Islet of Langerhans (tissue), 1 donor: ENCODE data around the gene ZNF221.

Experiments
- FAIRE-seq: peaks from one replicate; lab custom pipeline; 2011; peaks lifted over from hg19 to GRCh38; lab: Jason Lieb, UNC

The ZNF221 gene

DNA sequence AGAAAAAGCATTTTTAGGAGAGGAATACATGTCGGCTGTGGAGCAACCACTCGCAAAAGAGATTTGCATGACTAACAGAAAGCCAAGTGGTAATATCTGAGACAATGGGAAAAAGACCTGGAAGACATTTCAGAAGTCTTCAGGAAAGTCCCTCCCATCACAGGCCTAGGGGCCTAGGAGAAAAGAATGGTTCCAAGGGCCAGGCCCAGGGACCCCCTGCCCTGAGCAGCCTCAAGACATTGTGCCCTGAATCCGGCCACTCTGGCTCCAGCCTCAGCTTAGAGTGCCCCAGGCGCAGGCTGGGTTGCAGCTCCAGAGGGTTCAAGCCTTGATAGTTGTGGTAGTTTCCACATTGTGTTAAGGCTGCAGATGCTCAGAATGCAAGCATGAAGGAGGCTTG, 9.4 kb downstream of the ZNF221 start:
- no peak for FAIRE-seq

DNA sequence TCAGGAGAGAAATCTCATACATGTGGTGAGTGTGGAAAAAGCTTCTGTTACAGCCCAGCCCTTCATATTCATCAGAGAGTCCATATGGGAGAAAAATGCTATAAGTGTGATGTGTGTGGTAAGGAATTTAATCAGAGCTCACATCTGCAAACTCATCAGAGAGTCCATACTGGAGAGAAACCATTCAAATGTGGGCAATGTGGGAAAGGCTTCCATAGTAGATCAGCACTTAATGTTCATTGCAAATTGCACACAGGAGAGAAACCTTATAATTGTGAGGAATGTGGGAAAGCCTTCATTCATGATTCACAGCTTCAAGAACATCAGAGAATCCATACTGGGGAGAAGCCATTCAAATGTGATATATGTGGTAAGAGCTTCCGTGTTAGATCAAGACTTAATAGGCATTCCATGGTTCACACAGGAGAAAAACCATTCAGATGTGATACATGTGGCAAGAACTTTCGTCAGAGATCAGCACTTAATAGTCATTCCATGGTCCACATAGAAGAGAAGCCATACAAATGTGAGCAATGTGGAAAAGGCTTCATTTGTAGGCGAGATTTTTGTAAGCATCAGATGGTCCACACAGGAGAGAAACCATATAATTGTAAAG, 15.2 kb downstream of the ZNF221 start:
- FAIRE-seq: no peak

DNA sequence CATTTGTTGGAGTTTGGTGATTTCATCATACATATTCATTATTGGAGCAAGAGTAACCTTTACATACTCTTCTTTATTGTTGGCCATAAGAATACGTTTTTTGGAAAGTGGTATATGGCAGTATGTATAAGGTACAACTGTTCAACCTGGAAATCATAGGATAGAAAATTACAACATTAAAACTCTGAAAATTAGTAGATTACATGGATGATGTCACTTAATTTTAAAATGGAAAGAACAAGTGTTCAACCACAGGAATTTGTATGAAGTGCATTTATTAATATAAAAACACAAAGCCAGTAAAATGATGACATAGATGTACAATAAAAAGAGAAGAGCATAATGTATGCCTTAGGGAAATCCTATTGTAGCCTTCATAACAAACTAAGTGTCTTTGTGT, 25.7 kb downstream of the ZNF221 start:
- FAIRE-seq: no peak

DNA sequence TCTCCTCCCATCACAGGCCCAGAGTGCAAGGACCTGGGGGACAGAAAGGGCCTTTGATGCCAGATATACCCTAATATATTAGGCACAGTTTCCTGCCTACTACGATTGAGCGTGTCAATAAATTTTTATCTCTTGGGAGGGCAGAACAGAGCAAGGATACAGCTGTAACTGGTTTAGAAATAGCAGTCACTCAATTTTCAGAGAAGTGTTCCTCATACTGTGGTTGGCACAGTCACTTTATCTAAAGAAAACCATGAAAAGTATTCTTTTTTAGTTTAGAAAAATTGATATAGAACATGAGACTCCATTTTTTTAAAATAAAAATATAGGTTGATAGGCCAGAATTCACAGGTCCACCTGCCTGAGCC, 32.5 kb downstream of the ZNF221 start:
- FAIRE-seq: no peak

DNA sequence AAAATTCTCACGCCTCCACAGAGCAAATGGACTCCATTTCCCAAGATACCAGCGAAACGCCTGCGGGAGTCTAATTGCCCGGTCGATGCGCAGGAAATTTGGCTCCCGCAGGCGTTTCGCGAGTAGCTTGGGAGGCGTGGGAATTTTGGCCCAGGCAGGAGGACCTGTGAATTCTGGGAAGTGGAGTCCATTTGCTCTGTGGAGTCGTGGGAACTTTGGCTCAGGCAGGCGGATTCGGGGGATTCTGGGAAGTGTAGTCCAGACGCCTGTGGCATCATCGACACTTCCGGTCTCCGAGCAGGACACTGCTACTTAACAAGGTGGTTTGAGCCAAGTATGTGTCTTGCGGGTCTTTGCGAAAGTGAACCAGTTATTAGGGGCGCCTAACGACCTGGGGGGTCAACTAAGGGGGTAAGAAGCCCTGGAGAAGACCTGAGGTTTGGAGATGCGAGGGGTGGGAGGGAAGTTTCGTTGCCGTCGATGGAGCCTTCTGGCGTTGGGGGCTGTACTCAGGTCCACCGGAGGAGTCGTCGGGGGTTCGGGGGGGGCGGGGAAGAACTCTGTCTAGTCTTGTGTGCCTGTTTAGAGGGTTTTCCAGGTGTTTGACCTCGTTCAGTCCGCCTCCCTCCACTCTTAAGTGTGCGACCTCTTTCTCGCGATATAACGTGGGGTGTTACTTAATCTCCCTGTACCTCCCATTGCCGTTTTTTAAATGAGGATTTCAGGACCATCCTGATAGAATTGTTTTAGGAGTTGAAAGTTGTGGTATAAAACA, 33.1 kb downstream of the ZNF221 start, which contains the start of gene ZNF155:
Gene ZNF155, plus strand, starts transcription at position 277 of the 775 bp plus-strand sequence. CDS start 4,356 bp downstream, outside the sequence.
- FAIRE-seq: peak; percentile 95

DNA sequence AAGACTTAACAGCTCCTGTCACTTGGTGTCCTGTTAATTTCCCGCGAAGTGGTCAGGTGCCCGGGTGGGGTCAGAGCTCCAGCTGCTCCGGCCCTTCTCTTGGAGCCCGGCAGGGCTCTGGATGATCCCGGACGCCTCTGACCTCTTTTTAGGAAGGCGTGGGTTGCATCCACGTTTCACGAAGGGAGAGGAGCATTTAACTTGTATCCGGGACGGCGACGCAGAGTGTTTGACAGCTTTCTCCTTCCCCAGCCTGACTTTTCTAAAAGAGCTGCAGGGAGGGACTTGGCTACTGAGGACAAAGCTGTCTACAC, 33.6 kb downstream of the ZNF221 start:
- FAIRE-seq: no peak

DNA sequence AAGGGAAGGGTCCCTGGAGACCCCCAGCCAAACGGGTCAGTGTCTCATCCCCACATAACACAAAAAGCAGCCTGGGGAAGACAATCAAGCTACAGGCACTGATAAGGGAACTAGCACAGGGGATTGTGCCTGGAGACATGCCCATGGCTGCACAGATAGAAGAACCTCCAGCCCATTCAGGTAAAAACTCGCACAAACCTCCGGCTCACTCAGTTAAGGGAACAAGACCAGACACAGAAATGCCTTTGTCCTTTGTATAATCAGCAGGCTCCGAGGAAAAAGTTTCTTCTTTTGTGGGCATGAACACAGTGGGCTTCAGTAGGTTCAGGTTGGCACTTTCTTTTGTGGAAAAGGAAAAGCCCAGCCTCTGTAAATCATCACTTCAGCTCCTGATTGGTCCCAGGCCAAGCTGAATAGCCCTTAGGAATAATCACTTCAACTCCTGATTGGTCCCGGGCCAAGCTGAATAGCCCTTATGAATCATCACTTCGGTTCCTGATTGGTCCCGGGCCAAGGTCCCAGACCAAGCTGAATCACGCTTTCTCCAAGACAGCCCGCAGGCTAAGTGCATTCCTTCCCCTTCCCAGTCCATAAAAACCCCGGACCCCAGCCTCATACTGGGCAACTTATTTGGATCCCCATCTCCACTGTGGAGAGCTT, 46.7 kb downstream of the ZNF221 start:
- no peak for FAIRE-seq

DNA sequence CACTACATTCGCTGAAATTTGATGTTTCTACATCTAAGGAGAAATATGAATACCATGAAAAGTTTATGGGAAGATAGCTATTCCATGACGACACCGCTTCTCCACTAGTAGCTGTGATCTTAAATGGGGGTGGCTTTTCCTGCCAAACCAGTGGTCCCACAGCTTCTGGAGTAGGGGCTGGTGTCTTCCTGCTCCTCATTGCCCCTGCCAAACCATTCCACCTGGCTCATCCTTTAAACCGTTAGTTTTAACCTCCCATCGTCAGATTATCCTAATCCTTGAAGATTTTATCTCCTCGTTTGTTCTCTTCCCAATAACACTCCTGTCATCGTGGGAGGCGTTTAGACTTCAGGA, 51.2 kb downstream of the ZNF221 start:
- FAIRE-seq: no peak

DNA sequence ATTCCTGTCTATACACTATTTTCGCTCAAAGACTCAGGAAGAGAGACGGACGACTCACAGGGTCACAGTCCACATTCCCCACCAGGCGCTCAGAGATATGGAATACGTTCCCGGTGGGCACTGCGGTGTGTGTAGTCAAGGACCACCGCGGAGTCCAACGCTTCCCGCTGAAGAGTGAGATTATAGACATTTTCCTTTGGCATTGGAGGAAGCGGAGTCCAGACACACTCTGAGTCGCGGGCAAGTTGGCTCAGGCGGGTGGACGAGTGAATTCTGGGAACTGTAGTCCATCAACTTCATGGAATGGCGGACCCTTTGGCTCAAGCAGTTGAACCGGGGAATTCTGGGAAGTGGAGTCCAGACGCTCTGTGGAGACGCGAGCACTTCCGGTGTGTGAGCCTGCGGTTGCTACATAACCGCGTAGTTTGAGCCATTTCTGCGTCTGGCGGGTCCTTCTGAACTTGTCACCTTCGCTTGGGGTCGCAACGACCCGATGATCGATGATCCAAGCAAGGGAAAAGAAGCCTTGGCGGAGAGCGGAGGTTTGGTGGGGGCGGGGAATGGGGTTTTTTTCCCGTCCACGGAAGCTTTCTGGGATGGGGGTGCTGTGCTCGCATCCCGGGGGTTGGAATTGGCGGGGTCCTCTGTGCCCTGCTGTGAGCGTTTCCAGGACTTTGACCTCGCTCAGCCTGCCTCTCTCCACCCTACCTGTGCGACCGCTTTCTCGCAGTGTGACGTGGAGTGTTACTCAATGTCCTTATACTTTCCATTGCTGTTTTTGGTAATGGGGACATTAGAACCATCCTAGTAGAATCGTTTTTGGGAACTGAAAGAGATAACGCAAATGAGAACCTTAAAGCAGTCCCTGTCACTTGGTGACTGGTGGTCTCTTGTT, 51.8 kb downstream of the ZNF221 start, which contains the start of gene ZNF230:
Gene ZNF230, plus strand, starts transcription at position 392 of the 895 bp plus-strand sequence. CDS start 4,122 bp downstream, outside the sequence.
- FAIRE-seq: peak; percentile 74

DNA sequence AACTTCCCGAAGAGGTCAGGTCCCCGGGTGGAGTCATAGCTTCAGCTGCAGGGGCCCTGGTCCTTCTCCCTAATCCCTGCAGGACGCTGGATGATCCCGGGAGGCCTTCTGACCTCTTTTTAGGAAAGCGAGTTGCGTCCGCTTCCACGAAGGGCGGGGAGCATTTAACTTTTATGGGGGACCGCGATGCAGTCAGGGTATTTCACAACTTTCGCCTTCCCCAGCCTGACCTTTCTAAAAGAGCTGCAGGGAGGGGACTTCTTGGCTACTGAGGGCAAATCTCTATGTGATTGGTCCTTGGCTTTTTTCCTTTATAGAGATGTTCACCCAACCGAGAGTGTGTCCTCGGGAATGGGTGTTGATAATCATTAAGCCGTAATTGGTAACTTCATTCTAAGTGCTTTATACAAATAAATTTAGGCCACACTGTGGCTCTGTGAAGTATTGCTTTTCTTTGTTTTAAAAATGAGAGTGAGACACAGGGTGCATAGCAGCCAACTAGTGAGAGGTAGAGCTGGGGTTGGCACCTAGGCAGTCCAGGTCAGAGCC, 52.5 kb downstream of the ZNF221 start:
- FAIRE-seq: no peak

DNA sequence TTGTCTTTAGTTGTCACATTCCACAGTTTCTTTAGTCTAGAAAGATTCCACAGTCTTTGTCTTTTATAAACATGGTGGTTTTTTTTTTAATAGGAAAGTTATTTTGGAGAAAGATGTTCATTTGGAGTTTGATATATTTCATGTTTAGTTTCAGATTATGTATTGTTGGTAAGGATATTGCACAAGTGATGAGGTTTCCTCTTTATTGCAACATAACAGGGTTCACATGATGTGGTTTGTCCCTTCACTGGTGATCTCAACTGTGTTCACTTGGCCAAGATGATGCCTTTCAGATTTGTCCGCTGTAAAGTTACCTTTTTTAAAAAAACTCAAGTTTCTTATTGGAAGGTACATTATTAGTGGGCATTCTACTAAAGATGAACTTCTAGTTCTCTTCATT, 54.9 kb downstream of the ZNF221 start:
- no peak for FAIRE-seq

DNA sequence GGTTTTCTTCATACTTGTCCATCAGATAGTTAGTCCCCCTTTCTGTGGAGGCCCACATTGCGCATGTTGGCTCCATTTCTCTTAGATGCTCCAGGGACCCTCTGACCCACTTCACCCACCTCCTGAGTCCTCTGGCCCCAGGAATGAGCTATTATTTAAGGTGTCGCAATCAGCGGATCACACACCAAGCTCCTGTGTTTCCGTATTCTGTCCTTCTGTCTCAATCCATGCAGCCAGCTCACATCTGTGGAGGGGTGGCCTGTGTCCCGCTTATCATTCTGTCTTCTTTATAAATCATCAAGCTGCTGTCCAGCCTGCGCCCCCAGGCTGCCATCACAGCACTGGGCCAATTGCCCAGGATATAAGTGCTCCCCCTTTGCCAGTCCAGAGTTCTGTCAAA, 56.4 kb downstream of the ZNF221 start:
- no peak for FAIRE-seq

DNA sequence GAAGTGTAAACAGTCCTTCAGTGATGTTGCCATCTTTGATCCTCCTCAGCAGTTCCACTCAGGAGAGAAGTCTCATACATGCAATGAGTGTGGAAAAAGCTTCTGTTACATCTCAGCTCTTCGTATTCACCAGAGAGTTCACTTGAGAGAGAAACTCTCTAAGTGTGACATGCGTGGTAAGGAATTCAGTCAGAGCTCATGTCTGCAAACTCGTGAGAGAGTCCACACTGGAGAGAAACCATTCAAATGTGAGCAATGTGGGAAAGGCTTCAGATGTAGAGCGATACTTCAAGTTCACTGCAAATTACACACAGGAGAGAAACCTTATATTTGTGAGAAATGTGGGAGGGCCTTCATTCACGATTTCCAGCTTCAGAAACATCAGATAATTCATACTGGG, 59.4 kb downstream of the ZNF221 start:
- FAIRE-seq: no peak
